SK-N-SH treated with all-trans-retinoic acid at 6 μM for 48 hours (cell line): ENCODE results near the gene SEC11A.
"Not testable (repeated sequence)": the region's sequence is repeated elsewhere in the genome, so short reads cannot be mapped to it uniquely, and the experiment has no call there.

Source experiments
- CSDC2 ChIP-seq: fragments of 250-450 bp; sonication (Bioruptor Pico); IDR thresholded peaks from 2 replicates; pipeline ENCODE4 v1.5.0; 2020; ENCODE audit warnings: mild to moderate bottlenecking, moderate library complexity
- OSR1 ChIP-seq: fragments of 250-450 bp; sonication (Bioruptor Pico); IDR thresholded peaks from 2 replicates; pipeline ENCODE4 v1.8.0; 2022; ENCODE audit warnings: moderate library complexity, mild to moderate bottlenecking, inconsistent platforms
- ZFP3 ChIP-seq: fragments of 250-450 bp; sonication (Bioruptor Pico); IDR thresholded peaks from 2 replicates; pipeline ENCODE4 v1.5.0; 2020; ENCODE audit warnings: mild to moderate bottlenecking, moderate library complexity
- ZFP30 ChIP-seq: fragments of 450-650 bp; formaldehyde crosslinking; IDR thresholded peaks from 2 replicates; pipeline ENCODE4 v1.5.0; 2022; ENCODE audit warnings: mild to moderate bottlenecking, moderate library complexity
- ZNF565 ChIP-seq: fragments of 450-650 bp; formaldehyde crosslinking; conservative IDR thresholded peaks from 2 replicates; pipeline ENCODE4 v1.5.0; 2020; ENCODE audit warnings: low read depth, mild to moderate bottlenecking, moderate library complexity
- ZNF8 ChIP-seq: fragments of 450-650 bp; formaldehyde crosslinking; IDR thresholded peaks from 2 replicates; pipeline ENCODE4 v1.5.0; 2020; ENCODE audit warnings: mild to moderate bottlenecking, moderate library complexity
- TF ChIP-seq, protein P1 (sequence below): fragments of 250-450 bp; sonication (Bioruptor Pico); IDR thresholded peaks from 2 replicates; pipeline ENCODE4 v1.5.1; 2020; ENCODE audit warnings: low read depth, mild to moderate bottlenecking, moderate library complexity

GRCh38 chr15:84751721-84752120, 35.8 kb upstream of the SEC11A start:
- TF ChIP-seq, protein P1, sequence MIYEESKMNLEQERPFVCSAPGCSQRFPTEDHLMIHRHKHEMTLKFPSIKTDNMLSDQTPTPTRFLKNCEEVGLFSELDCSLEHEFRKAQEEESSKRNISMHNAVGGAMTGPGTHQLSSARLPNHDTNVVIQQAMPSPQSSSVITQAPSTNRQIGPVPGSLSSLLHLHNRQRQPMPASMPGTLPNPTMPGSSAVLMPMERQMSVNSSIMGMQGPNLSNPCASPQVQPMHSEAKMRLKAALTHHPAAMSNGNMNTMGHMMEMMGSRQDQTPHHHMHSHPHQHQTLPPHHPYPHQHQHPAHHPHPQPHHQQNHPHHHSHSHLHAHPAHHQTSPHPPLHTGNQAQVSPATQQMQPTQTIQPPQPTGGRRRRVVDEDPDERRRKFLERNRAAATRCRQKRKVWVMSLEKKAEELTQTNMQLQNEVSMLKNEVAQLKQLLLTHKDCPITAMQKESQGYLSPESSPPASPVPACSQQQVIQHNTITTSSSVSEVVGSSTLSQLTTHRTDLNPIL (CRISPR knock-in tag), result not testable (repeated sequence)
- TF ChIP-seq ZFP3 (CRISPR knock-in tag); ZNF8 (CRISPR knock-in tag); ZNF565 (CRISPR knock-in tag); CSDC2 (CRISPR knock-in tag); ZFP30; OSR1: not testable (repeated sequence)
